Activated CD8-positive, alpha-beta T cell treated with anti-CD3 and anti-CD28 coated beads for 36 hours (primary cell): ENCODE measurements around the gene GRAMD1B. TPM values are rescaled to one million over a fixed set of nuclear protein-coding genes. Genes with fewer than 3 reads are reported as not detected.

Source experiments
- ATAC-seq: fragments of 200-7000 bp; cut with Tn5 transposase; one replicate; pipeline ENCODE4 v1.10.0; 2021; ENCODE audit warnings: mild to moderate bottlenecking, moderate library complexity
- CTCF ChIA-PET: fragments of 350-600 bp; sonication (Branson Sonifier 250); formaldehyde crosslinking; loops from one replicate; lab custom pipeline; 2021; ENCODE audit warnings: antibody characterized with exemption; lab: Charles Lee
- POLR2A ChIA-PET: fragments of 350-600 bp; sonication (Branson Sonifier 250); formaldehyde crosslinking; loops from one replicate; lab custom pipeline; 2021; ENCODE audit warnings: antibody characterized with exemption; lab: Charles Lee
- DNase-seq: peaks from one replicate; pipeline ENCODE4 v3.0.0-alpha.2; 2020
- H3K27ac Mint-ChIP-seq: one replicate; pipeline ENCODE4 v1.8.0; 2021; ENCODE audit warnings: mild to moderate bottlenecking, mixed read lengths
- H3K27me3 Mint-ChIP-seq: one replicate; pipeline ENCODE4 v1.8.0; 2021; ENCODE audit warnings: mixed read lengths
- H3K36me3 Mint-ChIP-seq: one replicate; pipeline ENCODE4 v1.8.0; 2021; ENCODE audit warnings: low read depth, mixed read lengths
- H3K4me1 Mint-ChIP-seq: one replicate; pipeline ENCODE4 v1.8.0; 2021; ENCODE audit warnings: low read depth, mixed read lengths
- H3K4me3 Mint-ChIP-seq: one replicate; pipeline ENCODE4 v1.8.0; 2021; ENCODE audit warnings: mild to moderate bottlenecking, moderate library complexity, mixed read lengths
- H3K9me3 Mint-ChIP-seq: one replicate; pipeline ENCODE4 v1.8.0; 2021; ENCODE audit warnings: mixed read lengths
- intact Hi-C: fragments of 100-400 bp; cut with micrococcal nuclease; formaldehyde crosslinking; loops from one replicate; pipeline ENCODE4 v1.10.0; 2022
- total RNA-seq, 2 experiments: library from RNA; stranded (reverse); gene quantifications; one replicate each; pipeline ENCODE4 v1.2.3, GENCODE V29; 2021
- TF ChIP-seq, protein P1 (sequence below): fragments of 200-600 bp; IDR thresholded peaks from one replicate; pipeline ENCODE4 v1.8.0; 2022; ENCODE audit warnings: antibody characterized with exemption, mild to moderate bottlenecking

The GRAMD1B gene
- total RNA-seq, 2 experiments from 2014 or later, result 15.4 to 16.2 TPM

GRCh38 chr11:123391646-123392348 is 38.3 kb upstream of the GRAMD1B start:
- ChIA-PET CTCF (interaction anchor here (0.9 to 6.5 kb wide), 2 partner anchors 10 to 16 kb away, joined by 3 to 28 read pairs; no protein-coding TSS in a partner anchor), POLR2A (interaction anchor here (0.6 kb wide), 1 partner anchor 65 kb away, joined by 3 read pairs; no protein-coding TSS in a partner anchor)
- Mint-ChIP-seq H3K9me3 (no peaks in the 10 kb centered on the region), H3K36me3 (no peaks in the 10 kb centered on the region), H3K4me1 (peaks cover 2% of the 10 kb centered on the region), H3K27me3 (peaks cover 20% of the 10 kb centered on the region), H3K27ac (no peak overlapping the region), H3K4me3 (no peak overlapping the region)
- DNase-seq, result no peak
- TF ChIP-seq, protein P1, sequence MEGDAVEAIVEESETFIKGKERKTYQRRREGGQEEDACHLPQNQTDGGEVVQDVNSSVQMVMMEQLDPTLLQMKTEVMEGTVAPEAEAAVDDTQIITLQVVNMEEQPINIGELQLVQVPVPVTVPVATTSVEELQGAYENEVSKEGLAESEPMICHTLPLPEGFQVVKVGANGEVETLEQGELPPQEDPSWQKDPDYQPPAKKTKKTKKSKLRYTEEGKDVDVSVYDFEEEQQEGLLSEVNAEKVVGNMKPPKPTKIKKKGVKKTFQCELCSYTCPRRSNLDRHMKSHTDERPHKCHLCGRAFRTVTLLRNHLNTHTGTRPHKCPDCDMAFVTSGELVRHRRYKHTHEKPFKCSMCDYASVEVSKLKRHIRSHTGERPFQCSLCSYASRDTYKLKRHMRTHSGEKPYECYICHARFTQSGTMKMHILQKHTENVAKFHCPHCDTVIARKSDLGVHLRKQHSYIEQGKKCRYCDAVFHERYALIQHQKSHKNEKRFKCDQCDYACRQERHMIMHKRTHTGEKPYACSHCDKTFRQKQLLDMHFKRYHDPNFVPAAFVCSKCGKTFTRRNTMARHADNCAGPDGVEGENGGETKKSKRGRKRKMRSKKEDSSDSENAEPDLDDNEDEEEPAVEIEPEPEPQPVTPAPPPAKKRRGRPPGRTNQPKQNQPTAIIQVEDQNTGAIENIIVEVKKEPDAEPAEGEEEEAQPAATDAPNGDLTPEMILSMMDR, result no peak
- no peak for ATAC-seq
- intact Hi-C loops, result no loop called here

DNA sequence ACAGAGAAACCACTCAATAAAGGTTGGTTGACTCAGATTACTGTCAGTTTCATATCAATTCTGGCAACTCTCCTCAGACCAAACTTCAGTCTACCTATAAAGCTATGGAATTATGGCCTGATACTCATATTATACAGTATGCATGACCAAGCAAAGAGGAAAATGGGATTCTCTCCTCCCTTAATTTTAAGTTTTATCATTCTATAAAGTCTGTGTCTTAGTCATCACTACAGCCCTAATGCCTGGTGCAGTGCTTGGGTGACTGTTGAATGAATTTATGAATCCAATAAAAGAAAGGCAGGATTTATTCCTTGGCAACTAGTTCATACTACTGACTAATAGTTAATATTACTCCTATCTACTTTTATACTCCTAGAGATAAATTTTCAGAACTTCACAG is 37.6 kb upstream of the GRAMD1B start:
- Mint-ChIP-seq H3K4me3 (no peak overlapping the region), H3K27me3 (peaks cover 20% of the 10 kb centered on the region), H3K36me3 (no peaks in the 10 kb centered on the region), H3K27ac (no peak overlapping the region), H3K9me3 (no peaks in the 10 kb centered on the region), H3K4me1 (peaks cover 2% of the 10 kb centered on the region)
- no peak for DNase-seq
- no peak for ATAC-seq
- TF ChIP-seq, protein P1, result no peak
- intact Hi-C loops, result no loop called here
- POLR2A ChIA-PET, result no interaction called here
- CTCF ChIA-PET, result interaction anchor here (6.3 to 6.5 kb wide), 2 partner anchors 15 kb away, joined by 28 to 41 read pairs; no protein-coding TSS in a partner anchor

GRCh38 chr11:123392844-123393243 is 37.2 kb upstream of the GRAMD1B start:
- intact Hi-C loops, result no loop called here
- no peak for DNase-seq
- Mint-ChIP-seq H3K4me3 (no peak overlapping the region), H3K9me3 (no peaks in the 10 kb centered on the region), H3K36me3 (no peaks in the 10 kb centered on the region), H3K27me3 (peaks cover 22% of the 10 kb centered on the region), H3K4me1 (peaks cover 2% of the 10 kb centered on the region), H3K27ac (no peak overlapping the region)
- ChIA-PET CTCF (interaction anchor here (6.3 kb wide), 1 partner anchor 14 kb away, joined by 41 read pairs; no protein-coding TSS in a partner anchor), POLR2A (no interaction called here)
- TF ChIP-seq, protein P1, result no peak
- no peak for ATAC-seq

DNA sequence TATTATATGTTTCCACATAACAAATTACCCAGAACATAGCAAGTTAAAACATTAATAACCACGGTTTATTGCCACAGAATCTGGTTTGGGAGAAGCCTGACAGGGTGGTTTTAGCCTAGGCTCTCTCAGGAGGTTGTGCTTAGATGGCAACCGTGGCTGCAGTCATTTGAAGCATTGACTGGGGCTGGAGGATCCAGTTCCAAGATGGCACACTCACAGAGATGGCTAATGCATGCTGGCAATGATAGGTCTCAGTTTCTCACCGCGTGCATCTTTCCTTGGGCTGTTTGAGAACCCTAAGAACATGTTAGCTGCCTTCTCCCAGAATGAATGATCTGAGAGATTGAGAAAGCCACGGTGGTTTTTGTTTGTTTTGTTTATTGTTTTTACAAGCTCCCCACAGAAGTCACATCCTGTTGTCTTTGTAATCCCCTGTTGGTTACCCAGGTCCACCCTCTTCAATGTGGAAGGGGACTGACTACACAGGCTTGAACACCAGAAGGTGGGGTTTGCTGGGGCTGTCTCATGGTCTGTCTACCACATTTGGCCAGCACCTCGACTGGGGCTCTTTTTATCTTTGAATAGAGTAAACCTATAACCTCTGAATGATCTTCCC is 36.6 kb upstream of the GRAMD1B start:
- CTCF ChIA-PET, result interaction anchor here (6.3 kb wide), 1 partner anchor 14 kb away, joined by 41 read pairs; no protein-coding TSS in a partner anchor
- Mint-ChIP-seq H3K4me1 (peaks cover 2% of the 10 kb centered on the region), H3K4me3 (no peak overlapping the region), H3K9me3 (no peaks in the 10 kb centered on the region), H3K27ac (no peak overlapping the region), H3K27me3 (peaks cover 24% of the 10 kb centered on the region), H3K36me3 (no peaks in the 10 kb centered on the region)
- no peak for DNase-seq
- TF ChIP-seq, protein P1, result no peak
- intact Hi-C loops, result no loop called here
- ATAC-seq, result no peak
- POLR2A ChIA-PET, result interaction anchor here (0.6 kb wide), 1 partner anchor 80 kb away, joined by 3 read pairs; no protein-coding TSS in a partner anchor

DNA sequence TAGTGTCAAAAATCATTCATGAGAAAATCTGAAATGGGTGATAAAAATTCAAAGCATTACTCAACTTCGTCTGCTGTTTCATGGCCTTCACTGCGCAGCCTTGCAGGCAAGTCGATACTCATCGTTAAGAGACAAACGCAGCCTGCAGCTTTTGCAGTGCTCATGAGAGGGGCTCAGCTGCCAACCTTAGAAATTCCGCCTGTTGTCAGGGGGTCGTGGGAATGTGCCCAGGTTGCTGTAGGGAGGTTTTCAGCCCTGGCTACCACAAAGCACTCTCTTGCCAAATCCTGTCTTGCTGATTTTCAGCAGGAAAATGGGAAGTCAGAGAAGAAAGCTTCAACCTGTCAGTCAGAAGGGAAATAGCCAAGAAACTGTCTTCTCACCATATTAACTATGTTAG is 25.4 kb upstream of the GRAMD1B start:
- Mint-ChIP-seq H3K4me3 (no peak overlapping the region), H3K27me3 (peaks cover 18% of the 10 kb centered on the region), H3K4me1 (peaks cover 13% of the 10 kb centered on the region), H3K36me3 (no peaks in the 10 kb centered on the region), H3K27ac (no peak overlapping the region), H3K9me3 (no peaks in the 10 kb centered on the region)
- POLR2A ChIA-PET, result no interaction called here
- CTCF ChIA-PET, result no interaction called here
- ATAC-seq (no peak), DNase-seq (no peak)
- TF ChIP-seq, protein P1, result no peak
- intact Hi-C loops, result no loop called here
